HG02981 (cell line): ENCODE measurements around the gene PRKAR2B.

ENCODE experiments used
- ATAC-seq: cut with Tn5 transposase; IDR thresholded peaks from one replicate; pipeline ENCODE4 v1.9.1; 2021; ENCODE audit warnings: mild to moderate bottlenecking, moderate library complexity; ENCODE audit not compliant: unreplicated experiment

Gene PRKAR2B

DNA sequence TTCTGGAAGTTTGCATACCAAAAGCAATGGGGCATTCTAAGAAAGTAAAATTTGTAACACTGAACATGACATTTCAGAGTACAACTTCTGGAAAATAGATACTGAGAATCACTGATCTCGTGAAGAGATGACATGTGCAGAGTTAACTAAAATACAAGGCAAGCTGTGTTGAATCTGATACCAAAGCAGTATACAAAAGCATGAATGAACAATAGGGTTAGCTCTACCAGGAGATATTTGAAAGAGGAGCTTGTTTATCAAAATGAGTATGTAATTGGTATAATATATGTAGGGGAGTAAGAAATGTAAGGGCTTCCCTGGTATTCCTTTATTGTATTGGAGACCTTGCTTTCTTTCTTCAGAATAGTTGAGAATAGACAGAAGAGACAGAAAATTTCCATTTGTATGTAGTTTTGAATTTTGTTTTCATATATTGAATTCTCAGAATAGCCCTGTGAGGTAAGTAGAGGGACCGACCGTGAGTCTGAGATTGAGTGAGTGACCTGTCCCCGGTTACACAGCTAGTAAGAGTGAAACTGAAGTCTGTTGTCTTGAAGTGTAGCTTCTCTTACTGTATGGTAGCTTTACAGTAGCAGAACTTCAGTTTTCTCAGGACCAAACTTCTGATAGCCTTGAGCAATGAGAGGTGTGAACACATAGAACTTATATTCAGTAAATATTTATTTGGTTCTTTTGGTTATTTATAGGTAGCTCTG lies 129.3 kb downstream of the PRKAR2B start:
- peak; percentile 39 for ATAC-seq

GRCh38 chr7:107179326-107180164 lies 135.0 kb downstream of the PRKAR2B start:
- no peak for ATAC-seq

DNA sequence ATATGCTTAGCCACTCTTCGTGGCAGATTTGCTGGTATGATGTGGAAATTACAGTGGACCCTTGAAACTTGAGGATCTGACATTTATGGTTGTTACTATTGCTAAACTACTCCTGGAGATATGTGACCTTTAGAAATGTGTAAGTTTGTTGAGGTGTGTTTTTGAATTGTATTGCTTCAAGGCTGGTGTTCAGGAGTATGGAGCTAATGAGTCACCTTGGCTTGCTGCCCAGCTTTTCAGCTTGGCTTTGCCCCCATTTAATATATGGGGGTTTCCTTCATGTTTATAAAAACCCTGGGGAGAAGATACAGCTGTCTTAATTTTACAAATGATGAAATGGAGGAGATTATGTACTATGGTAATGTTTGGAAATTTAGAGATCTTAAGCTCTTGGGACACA lies 135.9 kb downstream of the PRKAR2B start:
- ATAC-seq: no peak

- ATAC-seq: no peak
Measured at GRCh38 chr7:107181172-107181571, 136.7 kb downstream of the PRKAR2B start.

GRCh38 chr7:107185716-107186115 lies 141.2 kb downstream of the PRKAR2B start:
- no peak for ATAC-seq

GRCh38 chr7:107186240-107186639 lies 141.7 kb downstream of the PRKAR2B start:
- no peak for ATAC-seq

DNA sequence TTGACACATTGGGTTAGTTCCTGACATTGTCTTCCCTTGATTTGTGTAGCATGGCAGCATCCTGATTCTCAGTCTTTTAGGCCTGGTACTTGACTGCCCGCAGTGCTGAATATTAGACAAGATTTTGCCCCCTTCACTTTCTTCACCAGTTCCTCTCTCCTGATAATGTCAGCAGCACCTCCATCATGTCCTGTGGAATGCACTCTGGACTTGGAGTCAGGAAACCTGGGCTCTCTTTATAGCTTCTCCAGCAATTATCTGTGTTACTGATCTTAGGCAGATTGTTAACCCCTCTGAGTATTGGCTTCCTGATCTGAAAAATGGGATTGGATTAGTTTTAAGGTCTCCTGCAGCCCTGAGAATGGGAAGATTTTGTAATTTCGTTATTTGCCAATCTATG lies 143.3 kb downstream of the PRKAR2B start:
- ATAC-seq: no peak

GRCh38 chr7:107190090-107190489 lies 145.6 kb downstream of the PRKAR2B start:
- ATAC-seq: no peak

DNA sequence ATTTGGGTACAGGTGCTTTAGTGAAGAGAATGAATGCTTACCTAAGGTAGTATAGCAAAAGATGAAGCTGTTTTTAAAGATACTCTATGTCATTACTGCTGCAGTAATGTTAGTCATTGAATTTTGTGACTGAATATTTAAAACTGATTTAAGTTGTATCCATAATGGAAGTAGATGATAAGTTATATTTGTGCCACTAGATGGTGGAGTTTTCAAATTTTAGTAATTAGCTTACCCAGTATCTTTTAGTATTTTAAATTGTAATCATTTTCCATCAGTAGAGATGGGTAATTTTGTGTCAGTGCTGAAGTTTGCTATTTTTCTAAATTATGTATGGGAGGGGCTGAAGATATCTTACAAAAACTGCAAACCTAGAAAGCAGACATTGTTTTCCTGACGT lies 149.5 kb downstream of the PRKAR2B start:
- ATAC-seq: no peak

GRCh38 chr7:107196834-107197610 lies 152.5 kb downstream of the PRKAR2B start:
- ATAC-seq: no peak

GRCh38 chr7:107201795-107202450 lies 157.4 kb downstream of the PRKAR2B start:
- ATAC-seq: peak; percentile 69

- ATAC-seq: no peak
Measured at GRCh38 chr7:107203607-107204006, 159.1 kb downstream of the PRKAR2B start.

- ATAC-seq: no peak
Measured at GRCh38 chr7:107206136-107206535, 161.6 kb downstream of the PRKAR2B start.

DNA sequence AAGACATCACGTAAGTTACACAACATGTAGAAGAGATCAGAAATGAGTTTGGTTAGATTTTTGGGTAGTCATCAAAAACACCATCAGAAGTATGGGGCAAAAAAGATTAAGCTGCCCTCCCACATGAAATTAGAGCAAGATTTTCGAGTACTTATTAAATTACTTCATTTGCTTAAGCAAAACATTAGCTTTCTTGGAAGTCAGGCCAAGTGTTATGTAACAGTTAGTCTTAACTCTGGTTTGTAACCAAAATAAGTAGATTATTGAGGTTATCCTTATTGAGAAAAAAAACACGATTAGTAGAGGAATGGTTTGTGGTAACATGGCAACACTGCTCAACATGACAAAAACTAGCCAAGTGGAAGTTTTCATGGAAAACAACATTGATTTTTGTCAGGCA lies 162.2 kb downstream of the PRKAR2B start:
- no peak for ATAC-seq

- ATAC-seq: no peak
Measured at GRCh38 chr7:107207459-107207858, 163.0 kb downstream of the PRKAR2B start.

DNA sequence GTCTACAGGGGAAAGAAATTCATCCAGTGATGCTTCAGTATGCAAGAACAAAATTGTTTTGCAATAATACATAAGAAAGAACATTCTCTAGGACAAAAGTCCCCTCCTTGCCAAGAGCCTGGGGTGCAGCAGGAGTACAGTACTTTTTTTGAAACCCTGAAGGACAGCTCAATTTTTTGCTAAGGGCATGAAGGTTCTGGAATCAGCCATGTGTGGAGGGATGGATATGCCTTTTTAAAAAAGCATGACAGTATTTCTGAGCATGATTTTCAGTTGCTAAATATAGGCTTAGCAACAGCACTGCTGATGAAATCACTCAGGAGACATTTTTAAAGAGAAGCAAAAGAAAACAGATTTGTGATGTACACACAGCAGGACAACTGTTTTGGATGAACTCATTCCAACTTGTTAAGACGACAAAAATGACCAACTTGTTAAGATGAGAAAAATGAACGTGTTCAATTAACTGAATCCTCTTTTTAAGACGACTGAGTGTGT lies 163.6 kb downstream of the PRKAR2B start:
- no peak for ATAC-seq

- no peak for ATAC-seq
Measured at GRCh38 chr7:107208563-107208962, 164.1 kb downstream of the PRKAR2B start.

GRCh38 chr7:107209565-107209964 lies 165.1 kb downstream of the PRKAR2B start:
- ATAC-seq: no peak

DNA sequence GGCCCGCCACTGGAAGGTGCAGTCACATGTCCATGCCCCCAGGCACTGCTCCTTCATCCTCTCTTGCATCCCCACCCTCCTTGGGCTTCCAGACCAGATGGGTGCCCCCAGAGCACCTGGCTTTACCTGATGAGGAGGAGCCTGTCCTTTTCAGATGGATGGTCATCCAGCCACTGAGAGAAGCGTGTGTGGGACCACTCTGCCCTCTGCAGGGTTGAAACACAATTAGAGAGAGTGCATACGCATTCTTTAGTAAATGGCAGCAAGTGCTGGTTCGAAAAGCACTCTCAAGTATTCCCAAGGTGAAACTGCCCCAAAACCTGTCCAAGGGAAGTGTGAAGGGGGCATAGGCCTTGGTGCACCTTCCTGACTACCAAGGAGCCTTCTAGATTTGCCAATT lies 165.9 kb downstream of the PRKAR2B start:
- ATAC-seq: no peak
